Right ventricle myocardium inferior (tissue), 1 donor: ENCODE data around the gene UBE3D. TPM values are rescaled to one million over a fixed set of nuclear protein-coding genes. Genes with fewer than 3 reads are reported as not detected.
"Not testable (repeated sequence)": the region's sequence is repeated elsewhere in the genome, so short reads cannot be mapped to it uniquely, and the experiment has no call there.

ENCODE experiments used
- ATAC-seq: fragments of 200-7000 bp; cut with Tn5 transposase; one replicate; pipeline ENCODE4 v1.9.1; 2020; ENCODE audit warnings: mild to moderate bottlenecking, moderate library complexity
- DNase-seq: peaks from one replicate; pipeline ENCODE4 v3.0.0; 2021; ENCODE audit errors: missing footprints
- intact Hi-C: fragments of 100-400 bp; cut with DNase I; formaldehyde crosslinking; loops from one replicate; pipeline ENCODE4 v1.11.0; 2022
- total RNA-seq: library from RNA; stranded (reverse); fragmentation: NEBNext Ultra II Directional; extraction: Animal tissue kit (Norgen Biotek cat#: 25700); gene quantifications from one replicate; pipeline ENCODE4 v1.2.1, GENCODE V29; 2021
- donor health status: DM: no; HTN: yes; CAD: no; lungs with severe emphysema.

Gene UBE3D
- total RNA-seq, 1 donor from 2014 or later: 2.3 TPM

- ATAC-seq, intact Hi-C loops, DNase-seq: not testable (repeated sequence)
These were observed 174.1 kb downstream of the UBE3D start for GRCh38 chr6:82891503-82891902.

- no peak for DNase-seq
- no peak for ATAC-seq
- intact Hi-C loops: no loop called here
These were observed 174.6 kb downstream of the UBE3D start for GRCh38 chr6:82891076-82891475.

GRCh38 chr6:82890240-82890639, 175.4 kb downstream of the UBE3D start:
- DNase-seq (no peak), ATAC-seq (no peak)
- intact Hi-C loops: no loop called here

- intact Hi-C loops: no loop called here
- no peak for ATAC-seq
- no peak for DNase-seq
These were observed 176.5 kb downstream of the UBE3D start for GRCh38 chr6:82889143-82889542.

GRCh38 chr6:82882363-82883023, 183.1 kb downstream of the UBE3D start:
- intact Hi-C loops: no loop called here
- no peak for ATAC-seq

GRCh38 chr6:82881519-82881918, 184.1 kb downstream of the UBE3D start:
- ATAC-seq: no peak
- intact Hi-C loops: no loop called here
- DNase-seq: no peak

More at GRCh38 chr6:82882363-82883023, 183.1 kb downstream of the UBE3D start:
- no peak for DNase-seq

GRCh38 chr6:82878812-82879211, 186.8 kb downstream of the UBE3D start:
- intact Hi-C loops: no loop called here
- DNase-seq: no peak
- no peak for ATAC-seq

GRCh38 chr6:82877213-82878195, 188.1 kb downstream of the UBE3D start:
- intact Hi-C loops: no loop called here
- no peak for ATAC-seq
- DNase-seq: no peak

GRCh38 chr6:82875573-82876185, 190.0 kb downstream of the UBE3D start:
- no peak for ATAC-seq
- DNase-seq: no peak
- intact Hi-C loops: no loop called here

GRCh38 chr6:82874867-82875266, 190.8 kb downstream of the UBE3D start:
- intact Hi-C loops: no loop called here
- no peak for DNase-seq
- ATAC-seq: no peak

GRCh38 chr6:82872185-82872584, 193.5 kb downstream of the UBE3D start:
- DNase-seq (no peak), ATAC-seq (no peak)
- intact Hi-C loops: no loop called here

- intact Hi-C loops: no loop called here
- DNase-seq (no peak), ATAC-seq (no peak)
These were observed 195.0 kb downstream of the UBE3D start for GRCh38 chr6:82870582-82871172.

GRCh38 chr6:82869493-82869892, 196.1 kb downstream of the UBE3D start:
- no peak for DNase-seq
- intact Hi-C loops: no loop called here
- no peak for ATAC-seq

- ATAC-seq (no peak), DNase-seq (no peak)
- intact Hi-C loops: no loop called here
These were observed 197.7 kb downstream of the UBE3D start for GRCh38 chr6:82867946-82868345.

- ATAC-seq (no peak), DNase-seq (no peak)
- intact Hi-C loops: no loop called here
These were observed 199.2 kb downstream of the UBE3D start for GRCh38 chr6:82866446-82866845.

- DNase-seq: no peak
- intact Hi-C loops: no loop called here
- ATAC-seq: no peak
These were observed 200.2 kb downstream of the UBE3D start for GRCh38 chr6:82865461-82865860.

- no peak for DNase-seq
- intact Hi-C loops: no loop called here
- no peak for ATAC-seq
These were observed 201.9 kb downstream of the UBE3D start for GRCh38 chr6:82863781-82864180.

GRCh38 chr6:82862543-82862942, 203.1 kb downstream of the UBE3D start:
- DNase-seq: no peak
- intact Hi-C loops: no loop called here
- ATAC-seq: no peak

GRCh38 chr6:82861121-82861520, 204.5 kb downstream of the UBE3D start:
- no peak for ATAC-seq

More at GRCh38 chr6:82861121-82861520, 204.5 kb downstream of the UBE3D start:
- no peak for DNase-seq
- intact Hi-C loops: loop anchor here (2.0 kb wide), 1 partner anchor 50 kb away; no protein-coding TSS in a partner anchor
